SW480 (cell line): Measurements from ENCODE around the gene KANSL3.
"Not testable (repeated sequence)": the region's sequence is repeated elsewhere in the genome, so short reads cannot be mapped to it uniquely, and the experiment has no call there.

Source experiments
- DNase-seq: peaks from one replicate; pipeline ENCODE4 v3.0.0-alpha.2; 2016; ENCODE audit warnings: low spot score

KANSL3 gene

GRCh38 chr2:96654791-96655190, 16.7 kb upstream of the KANSL3 start:
- DNase-seq: not testable (repeated sequence)

GRCh38 chr2:96651793-96652192, 13.7 kb upstream of the KANSL3 start:
- no peak for DNase-seq

GRCh38 chr2:96649342-96649741, 11.2 kb upstream of the KANSL3 start:
- no peak for DNase-seq

GRCh38 chr2:96648306-96648930, 10.3 kb upstream of the KANSL3 start:
- DNase-seq: no peak

- no peak for DNase-seq
Observed at GRCh38 chr2:96647681-96648080, 9.6 kb upstream of the KANSL3 start.

GRCh38 chr2:96642564-96643360, 4.7 kb upstream of the KANSL3 start, which contains the start of gene FER1L5:
TSS of gene FER1L5 (plus strand) at chr2:96642764. CDS start at chr2:96642837, 73 bp downstream.
- peak; percentile 70 for DNase-seq

GRCh38 chr2:96637385-96638143, 548 bp downstream of the KANSL3 start:
- DNase-seq: peak; percentile 83

- DNase-seq: peak; percentile 16
Observed at GRCh38 chr2:96636551-96637171, 1.5 kb downstream of the KANSL3 start.

- DNase-seq: no peak
Observed at GRCh38 chr2:96633641-96634040, 4.5 kb downstream of the KANSL3 start.

- no peak for DNase-seq
Observed at GRCh38 chr2:96631804-96632435, 6.2 kb downstream of the KANSL3 start.

- DNase-seq: no peak
Observed at GRCh38 chr2:96626553-96626942, 11.6 kb downstream of the KANSL3 start.

- no peak for DNase-seq
Observed at GRCh38 chr2:96625571-96626552, 12.2 kb downstream of the KANSL3 start.

GRCh38 chr2:96623116-96623515, 15.0 kb downstream of the KANSL3 start:
- no peak for DNase-seq

GRCh38 chr2:96622544-96622943, 15.6 kb downstream of the KANSL3 start:
- DNase-seq: no peak

GRCh38 chr2:96618596-96619283, 19.4 kb downstream of the KANSL3 start:
- DNase-seq: no peak

- no peak for DNase-seq
Observed at GRCh38 chr2:96617012-96617411, 21.1 kb downstream of the KANSL3 start.

GRCh38 chr2:96616535-96616934, 21.6 kb downstream of the KANSL3 start:
- no peak for DNase-seq

GRCh38 chr2:96616128-96616527, 22.0 kb downstream of the KANSL3 start:
- DNase-seq: no peak

- peak; percentile 52 for DNase-seq
Observed at GRCh38 chr2:96608469-96609455, 29.4 kb downstream of the KANSL3 start.
